HG02884 (cell line): Measurements from ENCODE around the gene AP1AR.
"Not testable (repeated sequence)": the region's sequence is repeated elsewhere in the genome, so short reads cannot be mapped to it uniquely, and the experiment has no call there.

Experiments used
- ATAC-seq: cut with Tn5 transposase; IDR thresholded peaks from one replicate; pipeline ENCODE4 v1.9.1; 2021; ENCODE audit warnings: mild to moderate bottlenecking, moderate library complexity; ENCODE audit not compliant: unreplicated experiment

Gene AP1AR

GRCh38 chr4:112309263-112309791 is 77.7 kb downstream of the AP1AR start:
- not testable (repeated sequence) for ATAC-seq

DNA sequence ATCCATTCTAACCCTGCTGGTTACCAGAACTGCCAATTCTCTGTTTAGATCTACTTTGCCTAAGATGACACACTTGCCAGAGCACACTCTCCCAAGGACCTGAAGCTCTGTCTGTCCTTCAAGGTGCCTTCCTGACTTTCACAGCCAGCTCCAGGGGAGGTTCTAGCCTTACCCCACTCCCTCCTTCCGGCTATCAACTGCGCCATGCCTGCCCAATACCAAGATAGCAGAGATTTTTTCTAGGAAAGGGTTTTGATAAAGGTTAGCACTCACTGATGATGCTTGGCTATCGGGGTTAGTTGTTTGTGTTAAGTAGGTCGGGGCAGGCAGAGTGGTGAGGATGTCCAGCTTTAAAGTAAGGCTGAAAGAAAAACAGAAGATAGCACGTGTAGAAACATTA is 79.9 kb downstream of the AP1AR start:
- ATAC-seq: no peak

- peak; percentile 95 for ATAC-seq
Measured at GRCh38 chr4:112312610-112313239, 81.1 kb downstream of the AP1AR start.

DNA sequence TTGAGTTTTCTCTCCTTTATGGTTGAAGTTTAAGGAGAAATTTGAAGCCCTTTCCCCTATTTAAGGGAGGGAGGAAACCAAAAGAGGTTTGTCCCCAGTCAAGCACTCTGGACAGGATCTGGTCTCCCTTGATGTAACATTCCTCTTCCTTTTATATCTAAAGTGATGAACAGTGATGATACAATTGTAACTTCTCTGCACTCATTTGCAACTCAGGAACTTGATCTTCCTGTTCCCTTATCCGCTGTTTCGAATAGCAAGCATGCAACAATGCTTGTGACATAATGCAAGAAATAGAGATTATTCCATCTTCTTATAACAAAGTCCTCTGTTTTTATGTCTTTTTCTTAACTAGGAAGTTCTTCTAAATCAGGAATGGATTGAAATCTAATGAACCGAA is 83.9 kb downstream of the AP1AR start:
- no peak for ATAC-seq

- ATAC-seq: no peak
Measured at GRCh38 chr4:112316360-112316759, 84.8 kb downstream of the AP1AR start.

DNA sequence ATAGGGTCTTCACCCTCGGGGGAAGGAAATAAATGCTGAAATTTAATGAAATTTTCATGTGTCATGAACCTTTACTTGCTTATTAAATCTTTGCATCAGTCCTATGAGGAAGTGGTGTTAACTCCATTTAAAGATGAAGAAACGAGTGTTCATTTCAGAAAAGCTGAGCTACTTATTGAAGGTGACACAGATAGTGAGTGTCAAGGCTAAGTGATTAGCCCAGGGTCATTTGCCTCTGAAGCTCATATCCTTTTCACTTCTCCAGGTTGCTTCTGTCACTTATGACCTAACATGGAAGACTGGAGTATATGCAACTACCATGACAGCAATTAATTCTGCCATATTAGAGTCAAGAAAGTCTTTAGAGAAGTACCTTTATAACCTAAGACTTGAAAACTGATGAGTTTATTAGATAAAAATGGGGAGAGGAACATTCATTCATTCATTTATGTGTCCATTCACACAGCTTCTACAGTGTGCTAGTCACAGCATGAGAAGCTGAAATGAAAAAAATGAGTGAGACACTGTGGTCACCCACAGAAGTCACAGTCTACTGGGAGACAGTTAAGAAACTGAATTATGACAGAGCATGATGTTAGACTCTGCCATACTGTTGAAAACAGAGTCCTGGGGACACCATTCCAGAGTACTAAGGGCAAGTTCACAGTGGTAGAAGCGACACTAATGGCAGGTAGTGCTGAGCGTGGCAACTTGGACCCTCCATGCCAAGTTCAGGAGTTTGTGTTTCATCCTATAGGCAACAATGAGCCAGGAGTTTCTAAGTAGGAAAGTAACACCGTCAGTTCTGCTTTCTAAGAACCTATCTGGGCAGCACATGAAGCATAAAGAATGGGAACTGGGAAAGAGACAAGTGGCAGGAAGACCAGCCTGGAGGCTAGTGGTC is 86.9 kb downstream of the AP1AR start:
- ATAC-seq: peak; percentile 92
